Measurements from ENCODE around the gene S100A8.
"Not testable (repeated sequence)": the region's sequence is repeated elsewhere in the genome, so short reads cannot be mapped to it uniquely, and the experiment has no call there.

The S100A8 gene

GRCh38 chr1:153390938-153391710, at the start of gene S100A8:
Gene S100A8 (minus strand): TSS chr1:153391073. CDS start chr1:153390535, 538 bp downstream.
- intact Hi-C loops (cut with DNase I), result no loop called here
- peak in 33 of 42 donors; percentile 17 to 75 (median 37) for DNase-seq

GRCh38 chr1:153439273-153439672, 48.4 kb upstream of the S100A8 start:
- no peak for DNase-seq
- intact Hi-C loops (cut with DNase I), result no loop called here

- no peak for DNase-seq
- intact Hi-C loops (cut with DNase I), result no loop called here
Observed at GRCh38 chr1:153438599-153438998, 47.7 kb upstream of the S100A8 start.

- intact Hi-C loops (cut with DNase I), result no loop called here
- no peak for DNase-seq
Observed at GRCh38 chr1:153437236-153437635, 46.4 kb upstream of the S100A8 start.

- no peak for DNase-seq
- intact Hi-C loops (cut with DNase I), result no loop called here
Observed at GRCh38 chr1:153434746-153435455, 44.0 kb upstream of the S100A8 start.

GRCh38 chr1:153432874-153433681, 42.2 kb upstream of the S100A8 start:
- no peak for DNase-seq
- intact Hi-C loops (cut with DNase I), result no loop called here

GRCh38 chr1:153431928-153432327, 41.1 kb upstream of the S100A8 start:
- no peak for DNase-seq
- intact Hi-C loops (cut with DNase I), result no loop called here

- intact Hi-C loops (cut with DNase I), result no loop called here
- DNase-seq, result no peak
Observed at GRCh38 chr1:153431427-153431826, 40.6 kb upstream of the S100A8 start.

GRCh38 chr1:153431002-153431401, 40.1 kb upstream of the S100A8 start:
- intact Hi-C loops (cut with DNase I), result no loop called here
- DNase-seq, result no peak

- intact Hi-C loops (cut with DNase I), result no loop called here
- no peak for DNase-seq
Observed at GRCh38 chr1:153430561-153430960, 39.7 kb upstream of the S100A8 start.

- intact Hi-C loops (cut with DNase I), result no loop called here
- no peak for DNase-seq
Observed at GRCh38 chr1:153430166-153430553, 39.3 kb upstream of the S100A8 start.

GRCh38 chr1:153429266-153430165, 38.6 kb upstream of the S100A8 start:
- intact Hi-C loops (cut with DNase I), result no loop called here
- DNase-seq, result no peak

- intact Hi-C loops (cut with DNase I), result no loop called here
Observed at GRCh38 chr1:153428791-153429190, 37.9 kb upstream of the S100A8 start.

GRCh38 chr1:153428073-153428638, 37.3 kb upstream of the S100A8 start:
- intact Hi-C loops (cut with DNase I), result no loop called here
- peak in 1 of 42 donors; percentile 20 for DNase-seq

More at GRCh38 chr1:153428791-153429190, 37.9 kb upstream of the S100A8 start:
- no peak for DNase-seq

- intact Hi-C loops (cut with DNase I), result no loop called here
- peak in 1 of 42 donors; percentile 4 for DNase-seq
Observed at GRCh38 chr1:153426809-153427208, 35.9 kb upstream of the S100A8 start.

GRCh38 chr1:153422450-153423068, 31.7 kb upstream of the S100A8 start:
- intact Hi-C loops (cut with DNase I), result no loop called here
- DNase-seq, result peak in 41 of 42 donors; percentile 18 to 87 (median 59)

- peak in 1 of 42 donors; percentile 0 for DNase-seq
- intact Hi-C loops (cut with DNase I), result no loop called here
Observed at GRCh38 chr1:153420306-153420705, 29.4 kb upstream of the S100A8 start.

GRCh38 chr1:153419436-153419793, 28.5 kb upstream of the S100A8 start:
- intact Hi-C loops (cut with DNase I), result not testable (repeated sequence)
- DNase-seq, result peak in 3 of 42 donors; percentile 12 to 31 (median 15)
